ENCODE measurements around the gene BCAN. TPM values are rescaled to one million over a fixed set of nuclear protein-coding genes. Genes with fewer than 3 reads are reported as not detected.
A peak's percentile ranks its signal among the peaks of the same experiment; 100 is the strongest.
"Not testable (repeated sequence)": the region's sequence is repeated elsewhere in the genome, so short reads cannot be mapped to it uniquely, and the experiment has no call there.

Gene BCAN
- total RNA-seq, 2 donors from 2014 or later = not detected

DNA sequence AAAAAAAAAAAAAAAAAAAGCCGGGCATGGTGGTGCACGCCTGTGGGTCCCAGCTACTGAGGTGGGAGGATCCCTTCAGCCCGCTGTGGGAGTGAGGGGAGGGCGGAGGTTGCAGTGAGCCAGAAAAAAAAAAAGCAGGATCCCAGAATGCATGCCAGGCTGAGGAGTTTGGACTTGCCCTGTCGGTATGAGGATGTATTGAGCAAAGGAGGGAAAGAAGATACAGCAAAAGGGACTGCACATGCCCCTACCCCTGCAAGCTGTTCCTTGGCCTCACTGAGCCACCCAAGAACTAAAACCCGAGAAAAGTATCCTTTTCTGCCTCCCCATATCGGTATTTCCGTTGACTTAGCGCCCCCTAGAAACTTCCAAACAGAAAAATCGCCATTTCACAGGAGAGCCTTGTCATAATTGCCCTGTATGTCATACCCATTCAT is 39.3 kb upstream of the BCAN start:
- H3K9me3 Mint-ChIP-seq = no peaks in the 10 kb centered on the region
- H3K27me3 Mint-ChIP-seq = no peaks in the 10 kb centered on the region
- peaks cover 40% of the 10 kb centered on the region for H3K36me3 Mint-ChIP-seq (ENCODE audit: low read depth)
- H3K27ac Mint-ChIP-seq = peak overlapping the region; percentile 90
- H3K4me1 Mint-ChIP-seq = peaks cover 8% of the 10 kb centered on the region
- H3K4me3 Mint-ChIP-seq = peak overlapping the region; percentile 88
- ATAC-seq (replicated peaks) = no peak

DNA sequence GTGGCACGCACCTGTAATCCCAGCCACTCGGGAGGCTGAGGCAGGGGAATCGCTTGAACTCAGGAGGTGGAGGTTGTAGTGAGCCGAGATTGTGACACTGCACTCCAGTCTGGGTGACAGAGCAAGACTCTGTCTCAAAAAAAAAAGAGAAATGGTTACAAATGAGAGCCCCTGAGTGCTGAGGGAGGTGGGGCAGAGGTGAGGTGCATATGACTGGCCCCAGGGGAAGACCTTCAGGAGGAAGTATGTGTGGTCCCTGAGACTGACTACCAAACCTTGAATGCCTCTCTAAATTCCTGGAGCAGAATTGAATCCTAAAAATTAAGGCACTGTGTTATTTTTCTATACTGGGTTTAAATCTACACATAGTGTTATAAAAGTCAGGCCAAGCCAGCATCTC is 34.6 kb upstream of the BCAN start:
- H3K4me1 Mint-ChIP-seq; H3K27ac Mint-ChIP-seq; H3K4me3 Mint-ChIP-seq; H3K27me3 Mint-ChIP-seq; ATAC-seq (replicated peaks); H3K9me3 Mint-ChIP-seq; H3K36me3 Mint-ChIP-seq (ENCODE audit: low read depth): not testable (repeated sequence)

DNA sequence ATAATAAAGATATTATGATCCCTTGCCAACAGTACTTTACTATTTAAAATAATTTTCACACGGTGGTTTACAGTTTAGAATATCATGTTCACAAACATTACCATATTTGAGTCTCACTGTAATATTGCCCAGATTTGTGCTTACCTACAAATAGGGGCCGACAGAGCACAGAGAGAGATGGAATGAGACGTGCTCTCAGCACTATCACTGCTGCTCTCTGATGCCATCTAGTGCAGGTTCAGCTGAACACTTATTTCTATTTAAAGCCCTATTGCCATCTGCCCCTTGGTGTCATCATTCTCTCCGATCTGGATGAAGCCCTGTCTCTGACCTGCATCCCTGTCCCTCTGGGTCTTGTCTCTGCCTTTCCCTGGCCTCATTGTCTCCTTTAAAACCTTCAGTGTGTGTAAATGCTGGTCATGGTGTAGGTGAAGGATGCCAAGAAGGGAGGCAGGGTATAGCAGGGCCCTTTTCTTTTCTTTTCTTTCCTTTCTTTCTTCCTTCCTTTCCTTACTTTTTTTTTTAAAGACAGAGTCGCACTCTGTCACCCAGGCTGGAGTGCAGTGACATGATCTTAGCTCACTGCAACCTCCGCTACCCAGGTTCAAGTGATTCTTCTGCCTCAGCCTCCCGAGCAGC is 33.8 kb upstream of the BCAN start:
- Mint-ChIP-seq H3K36me3 (ENCODE audit: low read depth) (no peaks in the 10 kb centered on the region), H3K9me3 (no peaks in the 10 kb centered on the region), H3K27me3 (peaks cover 7% of the 10 kb centered on the region), H3K4me1 (no peaks in the 10 kb centered on the region), H3K4me3 (no peak overlapping the region), H3K27ac (no peak overlapping the region)
- ATAC-seq (replicated peaks) = peak; percentile 98

DNA sequence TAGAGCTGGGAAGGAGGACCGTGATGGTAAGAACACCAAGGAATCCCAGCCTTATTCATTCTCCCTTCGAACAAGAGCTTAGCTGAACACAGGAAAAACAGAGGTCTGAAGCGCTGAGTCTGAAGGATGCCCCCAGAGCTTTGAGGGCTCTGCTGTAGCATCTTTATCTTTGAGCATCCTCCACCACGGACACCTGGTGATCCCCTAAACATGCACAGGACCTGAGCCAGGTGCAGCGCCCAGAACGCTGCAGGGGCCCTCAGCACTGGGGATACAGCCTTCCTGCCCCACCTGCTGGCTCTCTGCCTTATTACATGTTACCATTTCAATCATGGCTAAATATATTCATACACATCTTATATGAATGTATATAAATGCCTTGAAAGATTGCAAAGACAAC is 32.9 kb upstream of the BCAN start:
- Mint-ChIP-seq H3K27ac (no peak overlapping the region), H3K27me3 (peaks cover 7% of the 10 kb centered on the region), H3K36me3 (ENCODE audit: low read depth) (no peaks in the 10 kb centered on the region), H3K4me1 (no peaks in the 10 kb centered on the region), H3K4me3 (no peak overlapping the region), H3K9me3 (no peaks in the 10 kb centered on the region)
- peak; percentile 74 for ATAC-seq (replicated peaks)

DNA sequence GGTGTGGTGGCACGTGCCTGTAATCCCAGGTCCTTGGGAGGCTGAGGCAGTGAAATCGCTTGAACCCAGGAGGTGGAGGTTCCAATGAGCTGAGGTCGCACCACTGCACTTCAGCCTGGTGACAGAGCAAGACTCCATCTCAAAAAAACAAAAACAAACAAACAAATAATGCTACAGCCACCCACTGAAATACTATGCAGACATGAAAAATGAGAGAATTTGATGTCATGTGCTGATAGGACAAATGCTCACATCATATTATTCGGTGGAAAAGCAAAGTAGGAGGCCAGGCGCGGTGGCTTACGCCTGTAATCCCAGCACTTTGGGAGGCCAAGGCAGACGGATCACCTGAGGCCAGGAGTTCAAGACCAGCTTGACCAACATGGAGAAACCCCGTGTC is 31.8 kb upstream of the BCAN start:
- not testable (repeated sequence) for H3K27me3 Mint-ChIP-seq; ATAC-seq (replicated peaks); H3K4me3 Mint-ChIP-seq; H3K36me3 Mint-ChIP-seq (ENCODE audit: low read depth); H3K9me3 Mint-ChIP-seq; H3K4me1 Mint-ChIP-seq; H3K27ac Mint-ChIP-seq

DNA sequence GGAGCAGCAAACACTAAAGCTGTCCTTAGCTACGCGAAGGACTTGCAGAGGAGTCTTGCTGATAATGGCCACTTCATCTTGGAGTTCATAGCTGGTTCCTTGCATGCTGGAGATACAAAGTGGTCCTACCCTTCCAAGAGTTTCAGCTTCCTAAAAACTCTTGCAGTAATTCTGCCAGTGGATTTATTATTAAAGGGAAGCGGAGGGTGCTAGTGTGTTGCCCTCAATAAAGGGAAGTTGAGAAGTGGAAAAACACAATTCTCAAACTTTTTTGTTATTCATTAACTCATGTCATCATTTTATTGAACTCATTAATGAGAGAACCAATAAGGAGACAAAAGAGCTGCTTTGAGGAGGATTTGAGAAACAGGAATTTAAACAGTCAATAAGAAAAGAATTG is 29.3 kb upstream of the BCAN start:
- H3K36me3 Mint-ChIP-seq (ENCODE audit: low read depth) = no peaks in the 10 kb centered on the region
- no peak for ATAC-seq (replicated peaks)
- H3K27me3 Mint-ChIP-seq = peaks cover 20% of the 10 kb centered on the region
- H3K4me3 Mint-ChIP-seq = no peak overlapping the region
- H3K9me3 Mint-ChIP-seq = no peaks in the 10 kb centered on the region
- no peaks in the 10 kb centered on the region for H3K4me1 Mint-ChIP-seq
- H3K27ac Mint-ChIP-seq = no peak overlapping the region

DNA sequence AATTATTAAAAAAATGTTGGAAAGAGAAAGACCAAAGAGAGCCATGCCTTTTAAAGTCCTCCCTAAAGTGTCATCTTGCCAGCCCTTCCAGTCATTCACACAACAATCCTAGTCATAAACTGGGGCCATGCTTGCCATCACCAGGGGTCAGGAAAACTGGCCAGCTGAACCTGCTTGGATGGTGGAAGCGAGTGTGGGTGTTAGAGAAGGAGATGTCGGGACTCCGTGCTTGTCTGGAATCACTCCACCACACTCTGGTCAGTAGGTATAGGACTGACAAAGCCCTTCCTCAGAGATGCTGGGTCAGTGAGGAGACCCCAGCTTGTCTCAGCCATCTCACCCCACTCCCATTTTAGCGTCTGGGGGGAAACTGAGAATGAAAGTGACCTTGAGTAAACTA is 26.0 kb upstream of the BCAN start:
- ATAC-seq (replicated peaks) = no peak
- Mint-ChIP-seq H3K9me3 (no peaks in the 10 kb centered on the region), H3K4me1 (no peaks in the 10 kb centered on the region), H3K36me3 (ENCODE audit: low read depth) (no peaks in the 10 kb centered on the region), H3K27me3 (peaks cover 40% of the 10 kb centered on the region), H3K27ac (no peak overlapping the region), H3K4me3 (no peak overlapping the region)

DNA sequence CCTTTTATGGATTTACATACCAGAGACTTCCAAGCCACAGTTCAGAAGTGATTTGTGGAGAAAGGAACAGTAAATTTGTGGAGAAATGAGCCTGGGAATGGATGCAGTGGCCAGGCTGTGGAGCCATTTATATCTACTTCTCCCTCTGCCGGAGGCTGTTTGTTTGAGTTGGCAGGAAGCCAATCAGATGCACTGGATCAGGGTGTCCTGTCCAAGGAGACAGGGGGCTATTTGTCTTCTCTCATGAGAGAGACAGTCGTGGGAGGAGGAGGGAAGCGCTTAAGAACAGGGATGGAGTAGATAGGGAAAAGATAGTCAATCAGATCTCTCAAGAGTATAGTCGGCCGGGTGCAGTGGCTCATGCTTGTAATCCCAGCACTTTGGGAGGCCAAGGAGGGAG is 25.5 kb upstream of the BCAN start:
- Mint-ChIP-seq H3K36me3 (ENCODE audit: low read depth) (no peaks in the 10 kb centered on the region), H3K4me1 (no peaks in the 10 kb centered on the region), H3K4me3 (no peak overlapping the region), H3K27me3 (peaks cover 39% of the 10 kb centered on the region), H3K9me3 (no peaks in the 10 kb centered on the region), H3K27ac (no peak overlapping the region)
- no peak for ATAC-seq (replicated peaks)

DNA sequence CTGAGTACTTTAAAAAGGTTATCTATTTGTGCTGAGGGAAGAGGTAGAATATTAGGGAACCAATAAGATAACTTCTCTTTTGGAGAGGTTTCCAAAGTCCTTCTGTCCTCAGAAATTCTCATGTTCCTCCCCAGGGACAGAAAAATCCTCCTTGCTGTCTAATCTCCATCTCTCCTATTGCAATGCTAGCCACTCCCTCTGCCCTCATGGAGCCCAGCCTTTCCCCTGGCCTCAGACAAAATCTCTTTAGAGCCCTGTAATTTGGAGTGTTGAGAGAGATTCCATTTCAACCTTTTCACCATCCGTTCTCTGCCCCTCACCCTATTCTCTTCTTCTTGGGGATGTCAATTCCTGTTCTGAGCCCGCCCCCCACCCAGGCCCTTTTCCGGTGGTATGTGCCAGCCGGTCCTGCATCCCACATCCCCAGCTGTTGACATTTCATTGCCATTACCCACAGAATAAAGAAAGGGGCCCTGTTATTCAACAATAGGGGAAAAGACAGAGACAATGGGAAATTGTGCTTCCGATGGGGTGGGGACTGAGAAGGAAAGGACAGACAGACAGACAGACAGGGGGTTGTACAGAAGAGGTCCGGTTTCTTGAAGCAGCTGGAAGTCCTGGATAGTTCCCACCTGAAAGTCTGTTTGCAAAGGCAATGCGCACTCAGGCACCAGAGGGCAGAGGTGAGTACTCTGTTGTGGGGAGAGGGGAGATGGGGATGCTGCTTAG is 22.9 kb upstream of the BCAN start, which contains the start of gene HAPLN2:
TSS of gene HAPLN2 (plus strand) at position 563 of the 729 bp plus-strand sequence. CDS start 4,076 bp downstream, outside the sequence.
- Mint-ChIP-seq H3K27me3 (peaks cover 50% of the 10 kb centered on the region), H3K27ac (no peak within 1 kb of the TSS), H3K4me3 (no peak within 1 kb of the TSS), H3K9me3 (no peaks in the 10 kb centered on the region), H3K36me3 (ENCODE audit: low read depth) (no peaks in the 10 kb centered on the region), H3K4me1 (no peaks in the 10 kb centered on the region)
- no peak for ATAC-seq (replicated peaks)

DNA sequence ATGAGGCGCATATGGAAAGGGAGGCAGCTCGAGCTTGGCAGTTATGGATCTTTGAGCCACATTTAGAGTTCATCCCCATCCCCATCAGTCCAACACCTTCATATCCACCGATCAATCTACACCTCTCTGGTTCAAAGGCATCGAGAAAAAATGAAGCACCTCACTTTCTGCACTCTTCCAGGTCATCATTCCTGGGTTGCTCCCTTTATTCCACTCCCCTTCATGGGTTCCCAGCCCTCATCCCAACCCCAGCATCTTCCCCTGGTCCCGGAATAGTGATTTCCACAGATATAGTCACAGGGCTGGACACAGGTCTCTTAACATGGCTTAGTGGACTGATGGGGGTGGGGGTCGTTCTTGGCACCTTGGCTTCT is 22.3 kb upstream of the BCAN start:
- Mint-ChIP-seq H3K4me3 (no peak overlapping the region), H3K4me1 (no peaks in the 10 kb centered on the region), H3K36me3 (ENCODE audit: low read depth) (no peaks in the 10 kb centered on the region), H3K27me3 (peaks cover 50% of the 10 kb centered on the region), H3K27ac (no peak overlapping the region), H3K9me3 (no peaks in the 10 kb centered on the region)
- no peak for ATAC-seq (replicated peaks)

DNA sequence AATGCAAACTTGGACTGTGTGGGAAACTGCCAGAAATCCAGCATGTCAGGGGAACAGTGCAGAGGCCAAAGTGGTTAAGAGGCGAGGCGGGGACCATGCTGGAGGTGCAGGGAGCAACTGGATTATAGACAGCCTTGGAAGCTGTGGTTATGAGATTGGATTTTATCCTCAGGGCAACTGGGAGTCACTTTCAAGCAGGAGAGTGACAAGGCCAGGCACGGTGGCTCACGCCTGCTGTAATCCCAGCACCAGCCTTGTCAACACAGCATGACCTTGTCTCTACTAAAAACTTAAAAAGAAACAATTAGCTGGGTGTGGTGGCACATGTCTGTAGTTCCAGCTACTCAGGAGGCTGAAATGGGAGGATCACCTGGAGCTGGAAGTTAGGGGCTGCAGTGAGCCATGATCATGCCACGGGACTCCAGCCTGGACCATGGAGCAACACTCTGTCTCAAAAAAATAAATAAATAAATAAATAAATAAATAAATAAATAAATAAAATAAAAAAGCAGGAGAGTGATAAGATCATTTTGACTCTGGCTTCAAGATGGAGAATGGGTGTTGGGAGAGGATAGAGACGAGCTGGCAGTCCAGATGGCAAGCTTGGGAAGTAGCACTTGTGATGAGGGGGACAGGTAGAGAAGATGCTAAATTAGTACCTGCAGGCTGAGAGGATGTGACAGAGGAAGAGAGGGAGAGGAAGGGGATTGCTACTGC is 19.2 kb upstream of the BCAN start:
- no peaks in the 10 kb centered on the region for H3K9me3 Mint-ChIP-seq
- H3K27me3 Mint-ChIP-seq = peaks cover 47% of the 10 kb centered on the region
- peaks cover 6% of the 10 kb centered on the region for H3K4me1 Mint-ChIP-seq
- no peak overlapping the region for H3K27ac Mint-ChIP-seq
- H3K4me3 Mint-ChIP-seq = no peak overlapping the region
- no peaks in the 10 kb centered on the region for H3K36me3 Mint-ChIP-seq (ENCODE audit: low read depth)
- no peak for ATAC-seq (replicated peaks)

DNA sequence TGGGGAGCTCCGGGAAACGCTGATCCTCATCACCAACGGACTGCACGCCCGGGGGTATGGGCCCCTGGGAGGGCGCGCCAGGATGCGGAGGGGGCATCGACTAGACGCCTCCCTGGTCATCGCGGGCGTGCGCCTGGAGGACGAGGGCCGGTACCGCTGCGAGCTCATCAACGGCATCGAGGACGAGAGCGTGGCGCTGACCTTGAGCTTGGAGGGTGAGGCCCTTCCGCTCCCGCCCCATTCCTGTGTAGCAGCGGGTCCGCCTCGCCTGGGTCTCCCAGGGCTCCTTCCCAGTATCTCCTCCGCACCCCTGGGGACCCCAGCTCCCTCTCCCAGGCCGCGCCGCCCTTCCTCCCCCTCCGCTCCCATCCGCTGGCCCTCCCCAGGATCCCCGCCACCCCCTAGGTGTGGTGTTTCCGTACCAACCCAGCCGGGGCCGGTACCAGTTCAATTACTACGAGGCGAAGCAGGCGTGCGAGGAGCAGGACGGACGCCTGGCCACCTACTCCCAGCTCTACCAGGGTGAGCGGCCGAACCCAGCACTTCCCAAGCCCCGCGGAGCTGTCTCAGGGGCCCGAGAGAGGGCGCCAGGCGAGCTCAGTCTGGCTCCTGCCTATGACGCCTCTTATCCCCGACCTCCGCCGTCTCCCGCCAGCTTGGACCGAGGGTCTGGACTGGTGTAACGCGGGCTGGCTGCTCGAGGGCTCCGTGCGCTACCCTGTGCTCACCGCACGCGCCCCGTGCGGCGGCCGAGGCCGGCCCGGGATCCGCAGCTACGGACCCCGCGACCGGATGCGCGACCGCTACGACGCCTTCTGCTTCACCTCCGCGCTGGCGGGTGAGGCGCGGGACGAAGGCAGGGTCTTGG is 17.7 kb upstream of the BCAN start:
- H3K9me3 Mint-ChIP-seq = no peaks in the 10 kb centered on the region
- peak; percentile 65 for ATAC-seq (replicated peaks)
- H3K27ac Mint-ChIP-seq = no peak overlapping the region
- H3K27me3 Mint-ChIP-seq = peaks cover 40% of the 10 kb centered on the region
- peaks cover 6% of the 10 kb centered on the region for H3K4me1 Mint-ChIP-seq
- H3K36me3 Mint-ChIP-seq (ENCODE audit: low read depth) = no peaks in the 10 kb centered on the region
- H3K4me3 Mint-ChIP-seq = peak overlapping the region; percentile 64

DNA sequence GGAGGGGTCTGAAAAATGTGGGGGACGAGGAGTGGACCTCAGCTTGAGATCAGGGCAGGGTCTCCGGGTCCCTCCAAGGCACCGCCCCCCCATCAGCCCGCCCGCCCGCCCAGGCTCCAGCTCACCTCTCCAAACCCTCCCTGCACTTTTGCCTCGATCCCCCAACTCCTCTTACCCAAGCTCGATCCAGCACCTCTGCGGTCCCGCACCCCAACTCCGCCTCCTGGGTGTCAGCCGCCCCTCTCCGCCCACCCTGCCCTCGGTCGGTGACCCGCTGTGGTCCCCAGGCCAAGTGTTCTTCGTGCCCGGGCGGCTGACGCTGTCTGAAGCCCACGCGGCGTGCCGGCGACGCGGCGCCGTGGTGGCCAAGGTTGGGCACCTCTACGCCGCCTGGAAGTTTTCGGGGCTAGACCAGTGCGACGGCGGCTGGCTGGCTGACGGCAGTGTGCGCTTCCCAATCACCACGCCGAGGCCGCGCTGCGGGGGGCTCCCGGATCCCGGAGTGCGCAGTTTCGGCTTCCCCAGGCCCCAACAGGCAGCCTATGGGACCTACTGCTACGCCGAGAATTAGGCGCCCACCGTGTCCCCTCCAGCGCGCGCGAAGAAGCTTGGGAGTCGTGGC is 17.0 kb upstream of the BCAN start:
- Mint-ChIP-seq H3K4me3 (peak overlapping the region; percentile 64), H3K9me3 (no peaks in the 10 kb centered on the region), H3K4me1 (peaks cover 6% of the 10 kb centered on the region), H3K27ac (no peak overlapping the region), H3K36me3 (ENCODE audit: low read depth) (no peaks in the 10 kb centered on the region), H3K27me3 (peaks cover 36% of the 10 kb centered on the region)
- peak; percentile 17 for ATAC-seq (replicated peaks)
